Measurements from ENCODE around the gene BEGAIN. TPM values are rescaled to one million over a fixed set of nuclear protein-coding genes. Genes with fewer than 3 reads are reported as not detected.

BEGAIN gene
- total and polyA plus RNA-seq, 9 of the 15 experiments (the other 6 are each of a cell fraction or from before 2014, with no cell fraction given): 0.07 to 0.68 (median 0.55) TPM; not detected in 3

DNA sequence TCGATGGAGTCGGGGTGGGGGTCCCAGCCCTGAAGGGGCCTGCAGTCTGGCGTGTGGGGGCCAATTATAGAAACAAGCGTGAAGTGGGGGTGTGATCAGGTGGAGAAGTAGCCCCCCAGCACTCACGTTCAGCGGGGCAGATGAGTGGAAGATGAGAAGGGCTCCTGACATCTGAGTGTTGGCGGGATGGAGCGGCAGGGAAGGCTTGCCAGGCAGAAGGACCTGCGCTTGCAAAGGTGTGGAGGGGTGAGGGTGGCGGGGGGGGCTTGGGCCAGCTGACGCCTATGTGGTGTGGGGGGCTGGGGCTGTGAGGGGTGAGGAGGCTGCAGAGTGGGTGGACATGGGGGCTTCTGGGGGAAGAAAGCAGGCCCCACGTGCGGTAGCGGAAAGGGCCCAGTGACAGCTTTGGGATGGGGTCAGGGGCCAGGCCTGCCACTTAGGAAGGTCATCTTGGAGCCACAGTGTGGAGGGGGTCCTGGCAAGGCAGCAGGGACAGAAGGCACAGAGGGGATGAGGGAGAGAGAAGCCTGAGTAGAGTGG, 22.2 kb upstream of the BEGAIN start:
- ChIA-PET POLR2A (interaction anchor here (0.6 kb wide), 1 partner anchor 275 kb away, joined by 3 read pairs; no protein-coding TSS in a partner anchor), CTCF (ENCODE audit: low intra/inter-chr PET ratio) (no interaction called here)
- no peaks in the 10 kb centered on the region for H3K79me2 ChIP-seq (ENCODE audit: control insufficient read depth, insufficient read depth, low read length)
- 12% methylated on average over 9 of the region's 14 CpGs for WGBS (ENCODE audit: insufficient coverage, low coverage, missing lambda C conversion rate)
- no peak overlapping the region for H3K4me2 ChIP-seq (ENCODE audit: insufficient read depth, low read length)
- TF ChIP-seq, protein P1, sequence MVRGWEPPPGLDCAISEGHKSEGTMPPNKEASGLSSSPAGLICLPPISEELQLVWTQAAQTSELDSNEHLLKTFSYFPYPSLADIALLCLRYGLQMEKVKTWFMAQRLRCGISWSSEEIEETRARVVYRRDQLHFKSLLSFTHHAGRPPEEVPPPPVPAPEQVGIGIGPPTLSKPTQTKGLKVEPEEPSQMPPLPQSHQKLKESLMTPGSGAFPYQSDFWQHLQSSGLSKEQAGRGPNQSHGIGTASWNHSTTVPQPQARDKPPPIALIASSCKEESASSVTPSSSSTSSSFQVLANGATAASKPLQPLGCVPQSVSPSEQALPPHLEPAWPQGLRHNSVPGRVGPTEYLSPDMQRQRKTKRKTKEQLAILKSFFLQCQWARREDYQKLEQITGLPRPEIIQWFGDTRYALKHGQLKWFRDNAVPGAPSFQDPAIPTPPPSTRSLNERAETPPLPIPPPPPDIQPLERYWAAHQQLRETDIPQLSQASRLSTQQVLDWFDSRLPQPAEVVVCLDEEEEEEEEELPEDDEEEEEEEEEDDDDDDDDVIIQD (CRISPR knock-in tag; IDR thresholded peaks at IDR 0.05): no peak
- TF ChIP-seq MEIS2 (IDR thresholded peaks at IDR 0.05; ENCODE audit: partially characterized antibody): no peak
- 0 out of 2 replicates have a peak, but pooled peaks have one; percentile 3 for TF ChIP-seq ZNF24 (IDR thresholded peaks at IDR 0.05)
- no peak for TF ChIP-seq NRF1 (conservative IDR thresholded peaks at IDR 0.05 in 1 of 2, IDR thresholded peaks at IDR 0.05 in 1 of 2)
- in situ Hi-C loops (cut with MboI) (no loop called here), intact Hi-C loops (cut with micrococcal nuclease) (no loop called here)
- H3K36me3 ChIP-seq (ENCODE audit: control insufficient read depth, insufficient read depth, low read length): no peaks in the 10 kb centered on the region
- FAIRE-seq (no peak), ATAC-seq (no peak), DNase-seq (ENCODE audit: extremely low read depth in 1 of 4, low spot score in 3 of 4) (no peak)
- H2AFZ ChIP-seq (ENCODE audit: low read depth, low read length): no peak overlapping the region
- no peaks in the 10 kb centered on the region for H4K20me1 ChIP-seq (replicated peaks; ENCODE audit: control insufficient read depth, insufficient read depth, low read length)
- BruUV-seq (replicated peaks): no TSS peak
- no peak overlapping the region for H3K4me3 ChIP-seq
- H3K9ac ChIP-seq (ENCODE audit: insufficient read depth in 1 of 2, low read depth in 2 of 2, low read length in 2 of 2): no peak overlapping the region
- H3K9me3 ChIP-seq (replicated peaks; ENCODE audit: control insufficient read depth, insufficient read depth, low read depth, low read length): no peaks in the 10 kb centered on the region
- H3K4me1 ChIP-seq (replicated peaks in 1 of 2; ENCODE audit: control insufficient read depth in 2 of 2, insufficient read depth in 2 of 2, low read length in 2 of 2): peaks cover 9 to 21% of the 10 kb centered on the region in 2 experiments; a peak in 3 of 5 replicates
- peaks cover 0 to 21% of the 10 kb centered on the region in 2 experiments; a peak in 2 of 5 replicates for H3K27me3 ChIP-seq (ENCODE audit: control insufficient read depth in 2 of 2, insufficient read depth in 2 of 2, low read length in 2 of 2)
- no peaks in the 10 kb centered on the region for H3K9me1 ChIP-seq (ENCODE audit: control insufficient read depth, insufficient read depth, low read length)
- no peak overlapping the region for H3K27ac ChIP-seq (ENCODE audit: extremely low read depth, low read depth, low read length)

Data from K562 (cell line).